ENCODE results near the gene ARID1B.

- TF ChIP-seq POLR2A (conservative IDR thresholded peaks at IDR 0.05), result no peak
- TF ChIP-seq, protein P1, sequence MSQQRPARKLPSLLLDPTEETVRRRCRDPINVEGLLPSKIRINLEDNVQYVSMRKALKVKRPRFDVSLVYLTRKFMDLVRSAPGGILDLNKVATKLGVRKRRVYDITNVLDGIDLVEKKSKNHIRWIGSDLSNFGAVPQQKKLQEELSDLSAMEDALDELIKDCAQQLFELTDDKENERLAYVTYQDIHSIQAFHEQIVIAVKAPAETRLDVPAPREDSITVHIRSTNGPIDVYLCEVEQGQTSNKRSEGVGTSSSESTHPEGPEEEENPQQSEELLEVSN (IDR thresholded peaks at IDR 0.05; ENCODE audit: borderline replicate concordance in 1 of 2, extremely low read depth in 1 of 2, insufficient read depth in 1 of 2, insufficient read length in 1 of 2, low read depth in 1 of 2, low read length in 1 of 2, poor library complexity in 1 of 2, severe bottlenecking in 1 of 2), result no peak
- TF ChIP-seq SP1 (CRISPR knock-in tag; IDR thresholded peaks at IDR 0.05), result no peak
- TF ChIP-seq, protein P2, sequence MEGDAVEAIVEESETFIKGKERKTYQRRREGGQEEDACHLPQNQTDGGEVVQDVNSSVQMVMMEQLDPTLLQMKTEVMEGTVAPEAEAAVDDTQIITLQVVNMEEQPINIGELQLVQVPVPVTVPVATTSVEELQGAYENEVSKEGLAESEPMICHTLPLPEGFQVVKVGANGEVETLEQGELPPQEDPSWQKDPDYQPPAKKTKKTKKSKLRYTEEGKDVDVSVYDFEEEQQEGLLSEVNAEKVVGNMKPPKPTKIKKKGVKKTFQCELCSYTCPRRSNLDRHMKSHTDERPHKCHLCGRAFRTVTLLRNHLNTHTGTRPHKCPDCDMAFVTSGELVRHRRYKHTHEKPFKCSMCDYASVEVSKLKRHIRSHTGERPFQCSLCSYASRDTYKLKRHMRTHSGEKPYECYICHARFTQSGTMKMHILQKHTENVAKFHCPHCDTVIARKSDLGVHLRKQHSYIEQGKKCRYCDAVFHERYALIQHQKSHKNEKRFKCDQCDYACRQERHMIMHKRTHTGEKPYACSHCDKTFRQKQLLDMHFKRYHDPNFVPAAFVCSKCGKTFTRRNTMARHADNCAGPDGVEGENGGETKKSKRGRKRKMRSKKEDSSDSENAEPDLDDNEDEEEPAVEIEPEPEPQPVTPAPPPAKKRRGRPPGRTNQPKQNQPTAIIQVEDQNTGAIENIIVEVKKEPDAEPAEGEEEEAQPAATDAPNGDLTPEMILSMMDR (IDR thresholded peaks at IDR 0.05 in 2 of 3, conservative IDR thresholded peaks at IDR 0.05 in 1 of 3; ENCODE audit: insufficient read depth in 2 of 3, low read depth in 1 of 3, low read length in 3 of 3), result no peak
- no peak for TF ChIP-seq ZNF217 (CRISPR knock-in tag; IDR thresholded peaks at IDR 0.05)
- TF ChIP-seq POLR2AphosphoS5 (IDR thresholded peaks at IDR 0.05; ENCODE audit: control insufficient read depth, insufficient read depth, low read depth, low read length), result no peak
- TF ChIP-seq GABPA (tag; conservative IDR thresholded peaks at IDR 0.05; ENCODE audit: low read depth), result no peak
- TF ChIP-seq TBP (optimal IDR thresholded peaks at IDR 0.05; ENCODE audit: low read depth, low read length), result no peak
- no peak for TF ChIP-seq MEIS2 (IDR thresholded peaks at IDR 0.05; ENCODE audit: partially characterized antibody)
- TF ChIP-seq JUND (IDR thresholded peaks at IDR 0.05; ENCODE audit: borderline replicate concordance, low read depth, low read length), result no peak
- no peak for TF ChIP-seq JUND (tag; IDR thresholded peaks at IDR 0.05; ENCODE audit: borderline replicate concordance, low read depth, low read length)
- no peak for TF ChIP-seq RBM39 (optimal IDR thresholded peaks at IDR 0.05; ENCODE audit: low read depth, low read length)
- TF ChIP-seq, protein P3, sequence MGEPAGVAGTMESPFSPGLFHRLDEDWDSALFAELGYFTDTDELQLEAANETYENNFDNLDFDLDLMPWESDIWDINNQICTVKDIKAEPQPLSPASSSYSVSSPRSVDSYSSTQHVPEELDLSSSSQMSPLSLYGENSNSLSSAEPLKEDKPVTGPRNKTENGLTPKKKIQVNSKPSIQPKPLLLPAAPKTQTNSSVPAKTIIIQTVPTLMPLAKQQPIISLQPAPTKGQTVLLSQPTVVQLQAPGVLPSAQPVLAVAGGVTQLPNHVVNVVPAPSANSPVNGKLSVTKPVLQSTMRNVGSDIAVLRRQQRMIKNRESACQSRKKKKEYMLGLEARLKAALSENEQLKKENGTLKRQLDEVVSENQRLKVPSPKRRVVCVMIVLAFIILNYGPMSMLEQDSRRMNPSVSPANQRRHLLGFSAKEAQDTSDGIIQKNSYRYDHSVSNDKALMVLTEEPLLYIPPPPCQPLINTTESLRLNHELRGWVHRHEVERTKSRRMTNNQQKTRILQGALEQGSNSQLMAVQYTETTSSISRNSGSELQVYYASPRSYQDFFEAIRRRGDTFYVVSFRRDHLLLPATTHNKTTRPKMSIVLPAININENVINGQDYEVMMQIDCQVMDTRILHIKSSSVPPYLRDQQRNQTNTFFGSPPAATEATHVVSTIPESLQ (CRISPR knock-in tag; IDR thresholded peaks at IDR 0.05), result no peak
Measured at GRCh38 chr6:157033428-157034140, 256.4 kb downstream of the ARID1B start.
